Mesenchymal stem cell (in vitro differentiated cells and primary cell): ENCODE measurements around the gene LTB4R.

Experiments
- DNase-seq: peaks from one replicate; pipeline ENCODE4 v3.0.0-alpha.2; 2013
- H2AFZ ChIP-seq: one replicate; pipeline ENCODE4 v1.6.1; 2013; ENCODE audit warnings: low read depth, mild to moderate bottlenecking, control low read depth, inconsistent platforms, low read length, moderate library complexity
- H2AK5ac ChIP-seq: 2 replicates; pipeline ENCODE4 v1.6.1; 2013; ENCODE audit warnings: low read length, moderate library complexity, mild to moderate bottlenecking, inconsistent platforms; ENCODE audit not compliant: severe bottlenecking
- H2BK120ac ChIP-seq: one replicate; pipeline ENCODE4 v1.6.1; 2013; ENCODE audit warnings: low read depth, mild to moderate bottlenecking, inconsistent platforms, low read length, moderate library complexity
- H2BK12ac ChIP-seq, 2 experiments: one replicate each; pipeline ENCODE4 v1.6.1; 2013; ENCODE audit warnings: inconsistent platforms in 2 of 2, low read length in 2 of 2, mild to moderate bottlenecking in 2 of 2, moderate library complexity in 2 of 2, control low read depth in 1 of 2
- H2BK15ac ChIP-seq: one replicate; pipeline ENCODE4 v1.6.1; 2013; ENCODE audit warnings: mild to moderate bottlenecking, low read depth, inconsistent platforms; ENCODE audit not compliant: poor library complexity, severe bottlenecking
- H2BK5ac ChIP-seq: 2 replicates; pipeline ENCODE4 v1.6.1; 2013; ENCODE audit warnings: low read depth, mild to moderate bottlenecking, low read length, control low read depth, inconsistent platforms; ENCODE audit not compliant: poor library complexity, severe bottlenecking
- H3K14ac ChIP-seq, 2 experiments: one replicate each; pipeline ENCODE4 v1.6.1; 2013; ENCODE audit warnings: inconsistent platforms in 2 of 2, low read length in 2 of 2, control low read depth in 1 of 2, mild to moderate bottlenecking in 1 of 2, moderate library complexity in 1 of 2
- H3K18ac ChIP-seq, 2 experiments: one replicate each; pipeline ENCODE4 v1.6.1; 2013; ENCODE audit warnings: inconsistent platforms in 2 of 2, low read length in 2 of 2, control low read depth in 1 of 2, low read depth in 1 of 2, mild to moderate bottlenecking in 1 of 2
- H3K23ac ChIP-seq, 2 experiments: one replicate each; pipeline ENCODE4 v1.6.1; 2013; ENCODE audit warnings: inconsistent platforms in 2 of 2, low read length in 2 of 2, mild to moderate bottlenecking in 2 of 2, moderate library complexity in 2 of 2, control low read depth in 1 of 2
- H3K27ac ChIP-seq: 2 replicates; pipeline ENCODE4 v1.5.1; 2013; ENCODE audit warnings: mild to moderate bottlenecking, moderate library complexity, low read length, control low read depth, inconsistent platforms; ENCODE audit not compliant: poor library complexity, severe bottlenecking
- H3K27me3 ChIP-seq, 2 experiments: 2 replicates each; pipeline versions ENCODE4 v1.6.1 to v1.7.0; 2013; ENCODE audit warnings: low read length in 2 of 2, mild to moderate bottlenecking in 2 of 2, moderate library complexity in 2 of 2, control low read depth in 1 of 2, inconsistent platforms in 1 of 2; ENCODE audit not compliant: control insufficient read depth in 1 of 2, insufficient read depth in 1 of 2
- H3K36me3 ChIP-seq, 2 experiments: 2 replicates each; pipeline versions ENCODE4 v1.6.1 to v1.7.0; 2013; ENCODE audit warnings: low read length in 2 of 2, control low read depth in 1 of 2, inconsistent platforms in 1 of 2, low read depth in 1 of 2, mild to moderate bottlenecking in 1 of 2; ENCODE audit not compliant: insufficient read depth in 2 of 2, control insufficient read depth in 1 of 2
- H3K4ac ChIP-seq, 2 experiments: one replicate each; pipeline ENCODE4 v1.6.1; 2013; ENCODE audit warnings: inconsistent platforms in 2 of 2, low read length in 2 of 2, mild to moderate bottlenecking in 2 of 2, moderate library complexity in 2 of 2, control low read depth in 1 of 2, low read depth in 1 of 2
- H3K4me1 ChIP-seq: 2 replicates; pipeline ENCODE4 v1.6.1; 2013; ENCODE audit warnings: low read depth, low read length, control low read depth; ENCODE audit not compliant: control insufficient read depth, insufficient read depth
- H3K4me2 ChIP-seq: 2 replicates; pipeline ENCODE4 v1.6.1; 2013; ENCODE audit warnings: low read length, mild to moderate bottlenecking, inconsistent platforms; ENCODE audit not compliant: poor library complexity, severe bottlenecking
- H3K4me3 ChIP-seq, 2 experiments: 2 replicates each; pipeline versions ENCODE4 v1.5.1 to v1.7.0; 2013; ENCODE audit warnings: low read length in 2 of 2, mild to moderate bottlenecking in 2 of 2, control low read depth in 1 of 2, low read depth in 1 of 2; ENCODE audit not compliant: insufficient read depth in 1 of 2
- H3K79me1 ChIP-seq: replicated peaks from 2 replicates; pipeline ENCODE4 v1.6.1; 2013; ENCODE audit warnings: mild to moderate bottlenecking, control low read depth, low read length, inconsistent platforms; ENCODE audit not compliant: poor library complexity, severe bottlenecking
- H3K9ac ChIP-seq: 2 replicates; pipeline ENCODE4 v1.7.0; 2013; ENCODE audit warnings: mild to moderate bottlenecking, low read length, moderate library complexity
- H3K9me3 ChIP-seq: 2 replicates; pipeline ENCODE4 v1.7.0; 2013; ENCODE audit warnings: mild to moderate bottlenecking, low read length; ENCODE audit not compliant: control insufficient read depth
- H4K8ac ChIP-seq: one replicate; pipeline ENCODE4 v1.6.1; 2013; ENCODE audit warnings: inconsistent platforms, mild to moderate bottlenecking, low read length, moderate library complexity
- H4K91ac ChIP-seq: one replicate; pipeline ENCODE4 v1.6.1; 2013; ENCODE audit warnings: mild to moderate bottlenecking, low read length, inconsistent platforms
- WGBS: methylation state at CpG from one replicate; pipeline ENCODE4 v1.1.7; 2013; ENCODE audit warnings: mixed read lengths; 5-methylcytosine and 5-hydroxymethylcytosine counted together

LTB4R gene

GRCh38 chr14:24307575-24308341 is 3.5 kb upstream of the LTB4R start, which contains the start of gene CIDEB:
Gene CIDEB, minus strand, starts transcription at chr14:24307977. Its CDS starts 119 bp downstream, at chr14:24307858.
- H3K79me1 ChIP-seq: peaks cover 14% of the 10 kb centered on the region
- H3K14ac ChIP-seq: no peak within 1 kb of the TSS
- no peak within 1 kb of the TSS for H2AFZ ChIP-seq
- H3K27ac ChIP-seq: no peak within 1 kb of the TSS
- no peaks in the 10 kb centered on the region for H3K27me3 ChIP-seq
- no peak within 1 kb of the TSS for H3K18ac ChIP-seq
- H3K4me1 ChIP-seq: peaks cover 10% of the 10 kb centered on the region
- no peak within 1 kb of the TSS for H3K4me2 ChIP-seq
- WGBS: 64% methylated on average over 6 of the region's 6 CpGs
- no peak within 1 kb of the TSS for H3K4me3 ChIP-seq
- no peaks in the 10 kb centered on the region for H3K9me3 ChIP-seq
- no peak within 1 kb of the TSS for H2BK5ac ChIP-seq
- peaks cover 57 to 68% of the 10 kb centered on the region in 2 experiments for H3K36me3 ChIP-seq
- no peak within 1 kb of the TSS for H3K9ac ChIP-seq
- no peak within 1 kb of the TSS for H2BK120ac ChIP-seq
- H3K4ac ChIP-seq: no peak within 1 kb of the TSS
- peak; percentile 71 for DNase-seq
- H4K91ac ChIP-seq: no peak within 1 kb of the TSS
- H4K8ac ChIP-seq: no peak within 1 kb of the TSS
- no peak within 1 kb of the TSS for H2BK12ac ChIP-seq
- no peak within 1 kb of the TSS for H2AK5ac ChIP-seq
- H3K23ac ChIP-seq: no peak within 1 kb of the TSS
- H2BK15ac ChIP-seq: no peak within 1 kb of the TSS

- Histone ChIP-seq H3K14ac (no peak overlapping the region), H3K18ac (no peak overlapping the region), H3K4me2 (no peak overlapping the region), H3K9ac (no peak overlapping the region), H2BK120ac (no peak overlapping the region), H2AK5ac (no peak overlapping the region), H2BK12ac (no peak overlapping the region), H3K4ac (no peak overlapping the region), H2AFZ (no peak overlapping the region), H3K9me3 (no peaks in the 10 kb centered on the region), H3K23ac (no peak overlapping the region), H3K36me3 (peaks cover 50 to 64% of the 10 kb centered on the region in 2 experiments), H2BK15ac (no peak overlapping the region), H4K91ac (no peak overlapping the region), H3K79me1 (peaks cover 12% of the 10 kb centered on the region), H3K4me3 (no peak overlapping the region), H3K27me3 (no peaks in the 10 kb centered on the region), H2BK5ac (no peak overlapping the region), H3K27ac (no peak overlapping the region), H4K8ac (no peak overlapping the region), H3K4me1 (peaks cover 10% of the 10 kb centered on the region)
- 79% methylated on average over 7 of the region's 7 CpGs for WGBS
- no peak for DNase-seq
These were observed 2.8 kb upstream of the LTB4R start for GRCh38 chr14:24308342-24309124.

- H3K4me3 ChIP-seq: peak within 1 kb of the TSS in 1 of 2 experiments; percentile 70
- H2BK5ac ChIP-seq: no peak within 1 kb of the TSS
- no peak within 1 kb of the TSS for H3K4ac ChIP-seq
- no peak within 1 kb of the TSS for H3K4me2 ChIP-seq
- H3K18ac ChIP-seq: no peak within 1 kb of the TSS
- no peaks in the 10 kb centered on the region for H3K27me3 ChIP-seq
- peak within 1 kb of the TSS; percentile 52 for H4K91ac ChIP-seq
- H3K9ac ChIP-seq: peak within 1 kb of the TSS; percentile 63
- peaks cover 10% of the 10 kb centered on the region for H3K4me1 ChIP-seq
- H3K9me3 ChIP-seq: no peaks in the 10 kb centered on the region
- H3K79me1 ChIP-seq: peaks cover 5% of the 10 kb centered on the region
- H2AK5ac ChIP-seq: no peak within 1 kb of the TSS
- peak within 1 kb of the TSS in 1 of 2 experiments; percentile 39 for H3K14ac ChIP-seq
- H3K23ac ChIP-seq: no peak within 1 kb of the TSS
- H2BK15ac ChIP-seq: no peak within 1 kb of the TSS
- no peak within 1 kb of the TSS for H4K8ac ChIP-seq
- no peak within 1 kb of the TSS for H3K27ac ChIP-seq
- DNase-seq: no peak
- no peak within 1 kb of the TSS for H2BK120ac ChIP-seq
- H3K36me3 ChIP-seq: peaks cover 38 to 52% of the 10 kb centered on the region in 2 experiments
- H2BK12ac ChIP-seq: no peak within 1 kb of the TSS
- WGBS: 93% methylated on average over 4 of the region's 5 CpGs
- H2AFZ ChIP-seq: no peak within 1 kb of the TSS
These were observed 1.6 kb upstream of the LTB4R start, which contains the start of gene LTB4R2 for GRCh38 chr14:24309538-24310264. Gene LTB4R2, plus strand, starts transcription at chr14:24310140. Its CDS starts 525 bp downstream, at chr14:24310665.
